ENCODE results near the gene HECA. TPM values are rescaled to one million over a fixed set of nuclear protein-coding genes. Genes with fewer than 3 reads are reported as not detected.

Gene HECA
- total and polyA plus RNA-seq, 2 of the 8 experiments (the other 6 are each of a cell fraction or from before 2014, with no cell fraction given): 2.4 to 9.2 TPM

- no peak overlapping the region for H3K27ac ChIP-seq (ENCODE audit: low read depth, low read length)
- H3K9ac ChIP-seq (replicated peaks in 1 of 4; ENCODE audit: extremely low read depth in 1 of 4, low read depth in 3 of 4, low read length in 3 of 4): no peak overlapping the region
- no peak overlapping the region for H3K14ac ChIP-seq (ENCODE audit: insufficient read length)
- no peak overlapping the region for H2BK15ac ChIP-seq (ENCODE audit: low read length)
- no peak overlapping the region for H2BK12ac ChIP-seq (ENCODE audit: low read depth, low read length)
- H3K4ac ChIP-seq (replicated peaks; ENCODE audit: insufficient read length, low read depth, low read length): no peak overlapping the region
- no peaks in the 10 kb centered on the region for H4K20me1 ChIP-seq (replicated peaks in 1 of 2; ENCODE audit: control insufficient read depth in 1 of 2, insufficient read depth in 2 of 2, low read length in 2 of 2)
- no peak overlapping the region for H4K91ac ChIP-seq (replicated peaks; ENCODE audit: insufficient read length, low read length)
- ChIA-PET POLR2A (ENCODE audit: partially characterized antibody) (interaction anchor here (0.5 to 1.0 kb wide), 2 partner anchors 29 to 46 kb away, joined by 3 read pairs; no protein-coding TSS in a partner anchor), CTCF (ENCODE audit: partially characterized antibody) (interaction anchor here (0.6 to 1.0 kb wide), 3 partner anchors 72 to 98 kb away, joined by 3 read pairs; no protein-coding TSS in a partner anchor)
- DNase-seq (ENCODE audit: low read depth in 1 of 2, low spot score in 2 of 2): no peak
- no peak overlapping the region for H2BK5ac ChIP-seq (ENCODE audit: low read depth, low read length)
- H3K4me3 ChIP-seq (ENCODE audit: extremely low read depth in 1 of 4, insufficient read depth in 2 of 4, low read depth in 3 of 4, low read length in 4 of 4): no peak overlapping the region
- no peak overlapping the region for H3K56ac ChIP-seq (replicated peaks; ENCODE audit: insufficient read length, low read depth, low read length)
- no peak overlapping the region for H4K5ac ChIP-seq (ENCODE audit: insufficient read length, low read depth, low read length)
- H3K23me2 ChIP-seq (ENCODE audit: low read depth, low read length): no peaks in the 10 kb centered on the region
- H3K79me2 ChIP-seq (ENCODE audit: control insufficient read depth in 1 of 2, insufficient read depth in 2 of 2, low read length in 2 of 2): peaks cover 0 to 21% of the 10 kb centered on the region in 2 experiments; a peak in 2 of 4 replicates
- no peak overlapping the region for H2AFZ ChIP-seq (ENCODE audit: low read length)
- no peak overlapping the region for H3K4me2 ChIP-seq (ENCODE audit: insufficient read depth in 1 of 2, low read depth in 2 of 2, low read length in 2 of 2)
- no peaks in the 10 kb centered on the region; a peak in 1 of 8 replicates for H3K36me3 ChIP-seq (ENCODE audit: control insufficient read depth in 2 of 4, insufficient read depth in 4 of 4, low read length in 3 of 4)
- no peaks in the 10 kb centered on the region for H3K9me3 ChIP-seq (ENCODE audit: insufficient read depth in 2 of 2, low read depth in 1 of 2, low read length in 1 of 2)
- no peak overlapping the region for H2AK5ac ChIP-seq (ENCODE audit: low read depth, low read length)
- H3K4me1 ChIP-seq (replicated peaks in 1 of 4; ENCODE audit: control insufficient read depth in 3 of 4, insufficient read depth in 4 of 4, low read length in 3 of 4): peaks cover 0 to 4% (median 1%) of the 10 kb centered on the region in 4 experiments; a peak in 2 of 7 replicates
- H3K23ac ChIP-seq (ENCODE audit: insufficient read length): no peak overlapping the region
- no peak overlapping the region for H2BK20ac ChIP-seq (ENCODE audit: low read length)
- TF ChIP-seq HDAC2 (IDR thresholded peaks at IDR 0.05; ENCODE audit: borderline replicate concordance in 1 of 2, low read depth in 2 of 2, low read length in 2 of 2) (no peak), KDM5A (IDR thresholded peaks at IDR 0.05; ENCODE audit: low read length) (no peak)
- WGBS, 2 experiments (ENCODE audit: extremely low coverage in 1 of 2, insufficient coverage in 1 of 2, insufficient read length in 1 of 2, insufficient replicate concordance in 2 of 2, low coverage in 1 of 2, low lambda C conversion rate in 2 of 2, missing lambda C conversion rate in 1 of 2): 94% methylated on average over 5 of the region's 5 CpGs; no CpG with 5 or more reads in 1 of the 2 experiments
- no peak for FAIRE-seq
- 0 out of 2 replicates have a peak, but pooled peaks cover 2% of the 10 kb centered on the region for H3K79me1 ChIP-seq (ENCODE audit: low read depth, low read length)
- no peak overlapping the region for H4K8ac ChIP-seq (ENCODE audit: extremely low read depth, insufficient read depth, low read length)
- no peak overlapping the region for H3K18ac ChIP-seq (ENCODE audit: extremely low read depth, low read length)
- H3K27me3 ChIP-seq (replicated peaks in 1 of 4; ENCODE audit: control insufficient read depth in 3 of 4, extremely low read depth in 1 of 4, insufficient read depth in 3 of 4, low read length in 3 of 4): no peaks in the 10 kb centered on the region
- no peak overlapping the region for H2BK120ac ChIP-seq (replicated peaks; ENCODE audit: low read depth, low read length)
These were observed 14.5 kb downstream of the HECA start for GRCh38 chr6:139149383-139149782.
